HepG2 (cell line): ENCODE results near the gene SEBOX. TPM values are rescaled to one million over a fixed set of nuclear protein-coding genes. Genes with fewer than 3 reads are reported as not detected.

Source experiments
- ATAC-seq: fragments of 200-7000 bp; cut with Tn5 transposase; 3 replicates; pipeline ENCODE4 v1.9.1; 2020; ENCODE audit warnings: mild to moderate bottlenecking, moderate library complexity
- BruUV-seq: library from RNA; stranded (reverse); fragments of 400-500 nt; replicated peaks from 2 replicates; lab custom pipeline; 2021; lab: Mats Ljungman, UMichigan
- CTCF ChIA-PET: fragments of 300-600 bp; formaldehyde crosslinking; extraction: SDS; loops from one replicate; lab custom pipeline; 2021; ENCODE audit warnings: low total read pairs, inconsistent platforms, low intra/inter-chr PET ratio; lab: Yijun Ruan, JAX
- POLR2A ChIA-PET: fragments of 350-600 bp; sonication (Branson Sonifier 250); formaldehyde crosslinking; loops from one replicate; lab custom pipeline; 2020; ENCODE audit warnings: antibody characterized with exemption, inconsistent platforms; lab: Yijun Ruan, JAX
- DNase-seq: peaks from one replicate; pipeline ENCODE4 v3.0.0-alpha.2; 2015; ENCODE audit warnings: low spot score
- FAIRE-seq: peaks from 3 replicates; lab custom pipeline; 2011; peaks lifted over from hg19 to GRCh38; lab: Jason Lieb, UNC
- H2AFZ ChIP-seq: one replicate; pipeline ENCODE4 v1.6.1; 2011; ENCODE audit warnings: low read length, inconsistent platforms
- H3K27ac ChIP-seq: fragments of 300-600 bp; 3 replicates; pipeline ENCODE4 v1.8.0; 2011; ENCODE audit warnings: mixed run types, mild to moderate bottlenecking, mixed read lengths, low read length, inconsistent platforms; ENCODE audit not compliant: insufficient read depth; ENCODE audit errors: extremely low read length
- H3K27me3 ChIP-seq, 2 experiments: fragments of 200-600 bp in 1 of 2; 2 replicates in 1 of 2; 3 replicates in 1 of 2; pipeline versions ENCODE4 v1.6.0 to v1.8.0; 2011; ENCODE audit warnings: low read length in 2 of 2, mild to moderate bottlenecking in 2 of 2, moderate library complexity in 2 of 2, inconsistent platforms in 1 of 2; ENCODE audit not compliant: insufficient read depth in 2 of 2, control insufficient read depth in 1 of 2
- H3K36me3 ChIP-seq, 2 experiments: fragments of 200-600 bp in 1 of 2; replicated peaks in 1 of 2; 2 replicates in 1 of 2; 3 replicates in 1 of 2; pipeline versions ENCODE4 v1.5.1 to v1.8.0; 2011; ENCODE audit warnings: low read length in 2 of 2, inconsistent platforms in 1 of 2; ENCODE audit not compliant: insufficient read depth in 2 of 2, control insufficient read depth in 1 of 2
- H3K4me1 ChIP-seq: 2 replicates; pipeline ENCODE4 v1.5.1; 2012; ENCODE audit warnings: low read length, inconsistent platforms; ENCODE audit not compliant: insufficient read depth
- H3K4me2 ChIP-seq: 2 replicates; pipeline ENCODE4 v1.6.0; 2011; ENCODE audit warnings: low read depth, low read length, inconsistent platforms
- H3K4me3 ChIP-seq, 3 experiments: fragments of 200-600 bp in 1 of 3; sonication (generic), shearing (Covaris generic) in 1 of 3; replicated peaks in 1 of 3; 2 replicates each; pipeline ENCODE4 v1.5.1; 2011 to 2016; ENCODE audit warnings: low read length in 3 of 3, inconsistent platforms in 2 of 3, low read depth in 2 of 3, mild to moderate bottlenecking in 2 of 3, control low read depth in 1 of 3, mixed read lengths in 1 of 3; ENCODE audit not compliant: insufficient read depth in 1 of 3
- H3K79me2 ChIP-seq: one replicate; pipeline ENCODE4 v1.6.1; 2011; ENCODE audit warnings: low read length, inconsistent platforms; ENCODE audit not compliant: insufficient read depth
- H3K9ac ChIP-seq: 2 replicates; pipeline ENCODE4 v1.6.0; 2011; ENCODE audit warnings: mild to moderate bottlenecking, low read depth, low read length, inconsistent platforms; ENCODE audit not compliant: insufficient read depth
- H3K9me3 ChIP-seq: 2 replicates; pipeline ENCODE4 v1.5.1; 2012; ENCODE audit warnings: mild to moderate bottlenecking, low read length
- H4K20me1 ChIP-seq: 2 replicates; pipeline ENCODE4 v1.6.0; 2011; ENCODE audit warnings: inconsistent platforms, mild to moderate bottlenecking, low read length, moderate library complexity; ENCODE audit not compliant: insufficient read depth
- DNMT1 ChIP-seq: sonication (generic); formaldehyde crosslinking; IDR thresholded peaks from 2 replicates; pipeline ENCODE4 v1.5.1; 2020; ENCODE audit warnings: mild to moderate bottlenecking, missing genetic modification reagents
- ELF3 ChIP-seq: IDR thresholded peaks from 2 replicates; pipeline ENCODE4 v1.6.1; 2016; ENCODE audit warnings: missing genetic modification reagents, missing compliant biosample characterization
- FLYWCH1 ChIP-seq: sonication (generic); formaldehyde crosslinking; IDR thresholded peaks from 2 replicates; pipeline ENCODE4 v1.8.1; 2023; ENCODE audit warnings: mild to moderate bottlenecking, missing genetic modification reagents
- HMGXB4 ChIP-seq, 2 experiments: sonication (generic) in 1 of 2; formaldehyde crosslinking in 1 of 2; IDR thresholded peaks; 2 replicates each; pipeline versions ENCODE4 v1.4.0 to v1.6.1; 2018 to 2020; ENCODE audit warnings: missing genetic modification reagents in 2 of 2, borderline replicate concordance in 1 of 2, low read depth in 1 of 2, mild to moderate bottlenecking in 1 of 2, missing biosample characterization in 1 of 2
- LBX2 ChIP-seq: sonication (generic); formaldehyde crosslinking; IDR thresholded peaks from 2 replicates; pipeline ENCODE4 v1.5.0; 2020; ENCODE audit warnings: missing genetic modification reagents, mild to moderate bottlenecking, borderline replicate concordance
- LRRFIP1 ChIP-seq: sonication (generic); formaldehyde crosslinking; conservative IDR thresholded peaks from 2 replicates; pipeline ENCODE4 v1.4.0; 2020; ENCODE audit warnings: missing genetic modification reagents
- NFE2L1 ChIP-seq: sonication (generic); formaldehyde crosslinking; IDR thresholded peaks from 2 replicates; pipeline ENCODE4 v1.4.0; 2020; ENCODE audit warnings: missing genetic modification reagents, mild to moderate bottlenecking, borderline replicate concordance
- ZBTB4 ChIP-seq: sonication (generic); formaldehyde crosslinking; IDR thresholded peaks from 2 replicates; pipeline ENCODE4 v1.4.0; 2020; ENCODE audit warnings: missing genetic modification reagents, mild to moderate bottlenecking, borderline replicate concordance
- ZNF530 ChIP-seq: sonication (generic); formaldehyde crosslinking; IDR thresholded peaks from 2 replicates; pipeline ENCODE4 v1.5.0; 2020; ENCODE audit warnings: low read depth, mild to moderate bottlenecking, missing genetic modification reagents
- ZNF577 ChIP-seq: sonication (generic); formaldehyde crosslinking; IDR thresholded peaks from 2 replicates; pipeline ENCODE4 v1.4.0; 2020; ENCODE audit warnings: mild to moderate bottlenecking, low read depth, missing genetic modification reagents, borderline replicate concordance
- ZNF878 ChIP-seq: sonication (generic); formaldehyde crosslinking; IDR thresholded peaks from 2 replicates; pipeline ENCODE4 v1.8.1; 2023; ENCODE audit warnings: mild to moderate bottlenecking, missing genetic modification reagents, moderate library complexity
- WGBS: methylation state at CpG from one replicate; pipeline ENCODE4 v1.1.6; 2017; ENCODE audit warnings: low lambda C conversion rate; 5-methylcytosine and 5-hydroxymethylcytosine counted together
- in situ Hi-C: cut with HindIII; loops from 2 replicates; pipeline ENCODE4 v1.10.0; 2017; ENCODE audit warnings: low pct_unique_long_range_greater_than_20kb; ENCODE audit not compliant: extremely low pct_ligation_motif_present
- intact Hi-C: fragments of 100-400 bp; cut with micrococcal nuclease; formaldehyde crosslinking; loops from one replicate; pipeline ENCODE4 v1.10.0; 2022; ENCODE audit not compliant: unreplicated experiment
- polyA plus RNA-seq, 8 experiments: library from polyadenylated mRNA; depleted of rRNA in 3 of 8; stranded (reverse) in 7 of 8; unstranded in 1 of 8; fragments of >200 nt; fragmentation: Illumina TruSeq in 4 of 8; extraction: Trizol in 4 of 8; gene quantifications; 2 replicates each; pipeline versions ENCODE4 v1.2.1 to v1.2.3, GENCODE V29; 2011 to 2016; ENCODE audit warnings: low read depth in 4 of 8, missing spikeins in 1 of 8, mixed read lengths in 1 of 8; ENCODE audit not compliant: insufficient read depth in 1 of 8
- total RNA-seq, 5 experiments: library from RNA; depleted of rRNA; stranded (reverse); fragments of >200 nt; fragmentation: Illumina TruSeq; extraction: Trizol; gene quantifications; 2 replicates each; pipeline ENCODE4 v1.2.3, GENCODE V29; 2016; ENCODE audit warnings: low read depth in 1 of 5

SEBOX gene
- total and polyA plus RNA-seq, 2 of the 13 experiments (the other 11 are each of a cell fraction or from before 2014, with no cell fraction given): not detected

GRCh38 chr17:28341516-28341915, 23.5 kb downstream of the SEBOX start (continued):
- TF ChIP-seq ZBTB4 (CRISPR knock-in tag) (no peak), ZNF577 (CRISPR knock-in tag) (no peak), FLYWCH1 (no peak), NFE2L1 (CRISPR knock-in tag) (no peak), ELF3 (CRISPR knock-in tag) (no peak), ZNF530 (no peak), ZNF878 (CRISPR knock-in tag) (no peak)
- TF ChIP-seq, all 625 proteins: peak for 0

GRCh38 chr17:28340374-28340773, 24.6 kb downstream of the SEBOX start:
- CTCF ChIA-PET: no interaction called here
- TF ChIP-seq LBX2 (CRISPR knock-in tag): no peak
- TF ChIP-seq DNMT1 (CRISPR knock-in tag): no peak
- TF ChIP-seq LRRFIP1: no peak
- TF ChIP-seq HMGXB4 (CRISPR knock-in tag; IDR thresholded peaks at IDR 0.05; ENCODE audit: borderline replicate concordance in 1 of 2, low read depth in 1 of 2): no peak

More at GRCh38 chr17:28340374-28340773, 24.6 kb downstream of the SEBOX start:
- no peak for FAIRE-seq
- Histone ChIP-seq H3K9me3 (no peaks in the 10 kb centered on the region), H3K4me2 (no peak overlapping the region), H4K20me1 (no peaks in the 10 kb centered on the region; the same call in 1 of the 2 replicates), H3K9ac (no peak overlapping the region), H3K27me3 (no peaks in the 10 kb centered on the region; a peak in 1 of 5 replicates), H3K4me3 (no peak overlapping the region), H3K27ac (no peak overlapping the region), H3K36me3 (peaks cover 28 to 43% of the 10 kb centered on the region in 2 experiments), H3K4me1 (peaks cover 17% of the 10 kb centered on the region), H2AFZ (no peak overlapping the region), H3K79me2 (peaks cover 25% of the 10 kb centered on the region)
- intact Hi-C loops: no loop called here
- BruUV-seq: no TSS peak
- in situ Hi-C loops: no loop called here
- 90% methylated on average over 6 of the region's 6 CpGs for WGBS
- no peak for ATAC-seq
- POLR2A ChIA-PET: no interaction called here
- DNase-seq: no peak
